ENCODE results near the gene PTPRJ. TPM values are rescaled to one million over a fixed set of nuclear protein-coding genes. Genes with fewer than 3 reads are reported as not detected.

PTPRJ gene
- total and polyA plus RNA-seq, 2 donors (not counting 1 experiment from before 2014, with no cell fraction given): 11.2 to 20.0 TPM

DNA sequence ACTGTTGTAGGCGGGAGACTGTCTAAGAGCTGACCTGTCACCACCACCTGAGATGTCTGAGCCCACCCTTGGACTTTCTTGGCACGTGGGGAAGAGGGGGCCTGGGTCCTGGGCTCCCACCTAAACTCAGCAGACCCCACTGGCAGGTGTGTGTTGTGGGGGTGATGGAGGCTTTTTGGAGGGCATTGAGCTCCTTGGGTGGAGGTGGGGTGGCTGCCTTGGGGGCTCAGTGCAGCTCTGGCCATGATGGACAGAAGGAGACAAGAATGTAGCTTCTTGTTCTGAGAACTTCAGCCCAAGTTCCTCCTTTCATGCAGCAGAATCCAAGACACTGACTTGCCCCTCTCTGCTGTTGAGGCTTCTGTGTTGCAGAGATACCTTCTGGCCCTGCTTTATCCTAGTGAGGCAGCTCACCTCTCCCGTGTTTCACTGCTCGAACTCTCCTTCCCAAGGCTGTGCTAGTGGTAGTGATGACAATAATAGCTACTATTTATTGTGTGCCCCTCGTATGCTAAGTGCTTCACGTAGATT lies 119.6 kb downstream of the PTPRJ start:
- peaks cover 48% of the 10 kb centered on the region for H3K4me1 Mint-ChIP-seq
- whole genome bisulfite sequencing (ENCODE audit: insufficient coverage): no CpG with 5 or more reads among the region's 6 CpGs
- DNase-seq: no peak

More for the DNA sequence above, 119.6 kb downstream of the PTPRJ start:
- H3K27ac ChIP-seq (ENCODE audit: low read length in 2 of 2): no peak overlapping the region
- peak overlapping the region; percentile 34 for H3K27ac Mint-ChIP-seq
- H3K36me3 ChIP-seq (replicated peaks in 1 of 2; ENCODE audit: control extremely low read depth in 1 of 2, control insufficient read depth in 1 of 2, extremely low read depth in 1 of 2, insufficient read depth in 2 of 2, low read length in 1 of 2): peaks cover 0 to 2% of the 10 kb centered on the region in 2 experiments
- H3K4me1 ChIP-seq (ENCODE audit: control insufficient read depth in 2 of 2, insufficient read depth in 2 of 2, low read length in 2 of 2): peaks cover 17 to 35% of the 10 kb centered on the region in 2 donors
- no peak overlapping the region for H3K9ac ChIP-seq (ENCODE audit: low read length)
- no peak overlapping the region for H3K4me3 ChIP-seq (ENCODE audit: control extremely low read depth in 1 of 5, extremely low read depth in 1 of 5, insufficient read depth in 1 of 5, low read depth in 2 of 5, low read length in 4 of 5)
- peaks cover 14% of the 10 kb centered on the region for H4K20me1 ChIP-seq (ENCODE audit: control insufficient read depth, insufficient read depth, low read length, poor library complexity, severe bottlenecking)
- H3K79me2 ChIP-seq (ENCODE audit: control insufficient read depth, insufficient read depth, low read length): peaks cover 97% of the 10 kb centered on the region
- H2AFZ ChIP-seq (ENCODE audit: insufficient read depth, low read depth, low read length, poor library complexity, severe bottlenecking): no peak overlapping the region
- CTCF ChIA-PET: interaction anchor here (0.9 kb wide), 2 partner anchors 166 to 168 kb away, joined by 4 read pairs; no protein-coding TSS in a partner anchor
- no peak overlapping the region for H3K4me3 Mint-ChIP-seq
- no peak for ATAC-seq (ENCODE audit: low read depth)
- TF ChIP-seq, protein P1, sequence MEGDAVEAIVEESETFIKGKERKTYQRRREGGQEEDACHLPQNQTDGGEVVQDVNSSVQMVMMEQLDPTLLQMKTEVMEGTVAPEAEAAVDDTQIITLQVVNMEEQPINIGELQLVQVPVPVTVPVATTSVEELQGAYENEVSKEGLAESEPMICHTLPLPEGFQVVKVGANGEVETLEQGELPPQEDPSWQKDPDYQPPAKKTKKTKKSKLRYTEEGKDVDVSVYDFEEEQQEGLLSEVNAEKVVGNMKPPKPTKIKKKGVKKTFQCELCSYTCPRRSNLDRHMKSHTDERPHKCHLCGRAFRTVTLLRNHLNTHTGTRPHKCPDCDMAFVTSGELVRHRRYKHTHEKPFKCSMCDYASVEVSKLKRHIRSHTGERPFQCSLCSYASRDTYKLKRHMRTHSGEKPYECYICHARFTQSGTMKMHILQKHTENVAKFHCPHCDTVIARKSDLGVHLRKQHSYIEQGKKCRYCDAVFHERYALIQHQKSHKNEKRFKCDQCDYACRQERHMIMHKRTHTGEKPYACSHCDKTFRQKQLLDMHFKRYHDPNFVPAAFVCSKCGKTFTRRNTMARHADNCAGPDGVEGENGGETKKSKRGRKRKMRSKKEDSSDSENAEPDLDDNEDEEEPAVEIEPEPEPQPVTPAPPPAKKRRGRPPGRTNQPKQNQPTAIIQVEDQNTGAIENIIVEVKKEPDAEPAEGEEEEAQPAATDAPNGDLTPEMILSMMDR (IDR thresholded peaks at IDR 0.05): no peak
- TF ChIP-seq EZH2 (IDR thresholded peaks at IDR 0.05; ENCODE audit: borderline replicate concordance, insufficient read depth, low read depth, low read length, poor library complexity, severe bottlenecking): no peak
- H3K27me3 ChIP-seq (replicated peaks in 1 of 4; ENCODE audit: control extremely low read depth in 1 of 4, control insufficient read depth in 3 of 4, insufficient read depth in 4 of 4, low read length in 3 of 4): no peaks in the 10 kb centered on the region
- H3K4me2 ChIP-seq (replicated peaks; ENCODE audit: low read depth, low read length, poor library complexity, severe bottlenecking): no peak overlapping the region
- H3K9me3 ChIP-seq (ENCODE audit: control extremely low read depth in 1 of 3, control insufficient read depth in 2 of 3, insufficient read depth in 1 of 3, low read length in 2 of 3): no peaks in the 10 kb centered on the region
- H3K27me3 Mint-ChIP-seq: no peaks in the 10 kb centered on the region
- intact Hi-C loops (cut with micrococcal nuclease): loop anchor here (10.0 kb wide), 1 partner anchor 45 kb away; no protein-coding TSS in a partner anchor
- no peaks in the 10 kb centered on the region for H3K9me3 Mint-ChIP-seq (ENCODE audit: insufficient read depth)
- POLR2A ChIA-PET: interaction anchor here (0.7 kb wide), 1 partner anchor 162 kb away, joined by 5 read pairs; no protein-coding TSS in a partner anchor
